Activated naive CD4-positive, alpha-beta T cell treated with Interleukin-2 at 50 U/mL for 16 hours (primary cell): Measurements from ENCODE around the gene BLVRA.

Experiments
- DNase-seq: peaks from one replicate; pipeline ENCODE4 v3.0.0-alpha.2; 2020

BLVRA gene

GRCh38 chr7:43750016-43750887, 8.2 kb upstream of the BLVRA start:
- DNase-seq = no peak

- DNase-seq = no peak
Measured at GRCh38 chr7:43752411-43752810, 6.1 kb upstream of the BLVRA start.

GRCh38 chr7:43753271-43753810, 5.1 kb upstream of the BLVRA start:
- no peak for DNase-seq

GRCh38 chr7:43753843-43754242, 4.6 kb upstream of the BLVRA start:
- no peak for DNase-seq

- DNase-seq = no peak
Measured at GRCh38 chr7:43754596-43754995, 3.9 kb upstream of the BLVRA start.

GRCh38 chr7:43756368-43757072, 2.0 kb upstream of the BLVRA start:
- DNase-seq = no peak

GRCh38 chr7:43757073-43757720, 1.3 kb upstream of the BLVRA start:
- DNase-seq = no peak

- peak; percentile 53 for DNase-seq
Measured at GRCh38 chr7:43758822-43759683, 573 bp downstream of the BLVRA start.

GRCh38 chr7:43760861-43761260, 2.4 kb downstream of the BLVRA start:
- no peak for DNase-seq

- no peak for DNase-seq
Measured at GRCh38 chr7:43761382-43761781, 2.9 kb downstream of the BLVRA start.

GRCh38 chr7:43761938-43762692, 3.6 kb downstream of the BLVRA start:
- DNase-seq = no peak

GRCh38 chr7:43763183-43763582, 4.7 kb downstream of the BLVRA start:
- no peak for DNase-seq

GRCh38 chr7:43764039-43764761, 5.7 kb downstream of the BLVRA start:
- DNase-seq = peak; percentile 32

GRCh38 chr7:43764807-43765491, 6.5 kb downstream of the BLVRA start:
- no peak for DNase-seq

GRCh38 chr7:43766564-43766963, 8.1 kb downstream of the BLVRA start:
- no peak for DNase-seq

- no peak for DNase-seq
Measured at GRCh38 chr7:43767311-43767710, 8.8 kb downstream of the BLVRA start.

- DNase-seq = no peak
Measured at GRCh38 chr7:43768201-43768886, 9.9 kb downstream of the BLVRA start.

GRCh38 chr7:43768887-43769272, 10.4 kb downstream of the BLVRA start:
- DNase-seq = no peak

GRCh38 chr7:43769281-43769680, 10.8 kb downstream of the BLVRA start:
- no peak for DNase-seq
